Measurements from ENCODE around the gene RPS3. TPM values are rescaled to one million over a fixed set of nuclear protein-coding genes. Genes with fewer than 3 reads are reported as not detected.

The RPS3 gene
- polyA plus RNA-seq, 1 experiment, result 3,005 TPM

GRCh38 chr11:75442161-75442885, 43.0 kb downstream of the RPS3 start:
- no peak for DNase-seq (ENCODE audit: low read depth)
- POLR2A ChIA-PET, result no interaction called here
- no peak overlapping the region for H3K4me3 ChIP-seq (ENCODE audit: low read depth, low read length)
- H3K36me3 ChIP-seq (ENCODE audit: control insufficient read depth, insufficient read depth, low read length), result no peaks in the 10 kb centered on the region
- H3K27me3 ChIP-seq (ENCODE audit: control insufficient read depth, insufficient read depth, low read length), result no peaks in the 10 kb centered on the region; the same call in 1 of the 2 replicates
- no peak for TF ChIP-seq CTCF (IDR thresholded peaks at IDR 0.05; ENCODE audit: insufficient read depth, low read depth, low read length)
- CTCF ChIA-PET, result interaction anchor here (1.5 to 5.8 kb wide), 3 partner anchors 34 to 89 kb away, joined by 4 to 168 read pairs (median 25); partner anchors contain the start of gene GDPD5

GRCh38 chr11:75443043-75443442, 43.7 kb downstream of the RPS3 start:
- ChIA-PET POLR2A (no interaction called here), CTCF (interaction anchor here (1.5 to 5.8 kb wide), 3 partner anchors 35 to 88 kb away, joined by 4 to 168 read pairs (median 25); partner anchors contain the start of gene GDPD5)
- DNase-seq (ENCODE audit: low read depth), result no peak
- Histone ChIP-seq H3K4me3 (ENCODE audit: low read depth, low read length) (no peak overlapping the region), H3K27me3 (ENCODE audit: control insufficient read depth, insufficient read depth, low read length) (no peaks in the 10 kb centered on the region; the same call in 1 of the 2 replicates), H3K36me3 (ENCODE audit: control insufficient read depth, insufficient read depth, low read length) (no peaks in the 10 kb centered on the region)
- no peak for TF ChIP-seq CTCF (IDR thresholded peaks at IDR 0.05; ENCODE audit: insufficient read depth, low read depth, low read length)

- Histone ChIP-seq H3K27me3 (ENCODE audit: control insufficient read depth, insufficient read depth, low read length) (no peaks in the 10 kb centered on the region; the same call in 1 of the 2 replicates), H3K4me3 (ENCODE audit: low read depth, low read length) (no peak overlapping the region), H3K36me3 (ENCODE audit: control insufficient read depth, insufficient read depth, low read length) (no peaks in the 10 kb centered on the region)
- TF ChIP-seq CTCF (IDR thresholded peaks at IDR 0.05; ENCODE audit: insufficient read depth, low read depth, low read length), result peak; percentile 93
- CTCF ChIA-PET, result interaction anchor here (0.6 to 5.8 kb wide), 37 partner anchors 8 to 131 kb away, joined by 3 to 168 read pairs (median 4); partner anchors contain the start of genes GDPD5 and KLHL35
- no peak for DNase-seq (ENCODE audit: low read depth)
- POLR2A ChIA-PET, result no interaction called here
Observed at GRCh38 chr11:75445315-75445953, 46.1 kb downstream of the RPS3 start.

- DNase-seq (ENCODE audit: low read depth), result no peak
- H3K36me3 ChIP-seq (ENCODE audit: control insufficient read depth, insufficient read depth, low read length), result no peaks in the 10 kb centered on the region
- H3K4me3 ChIP-seq (ENCODE audit: low read depth, low read length), result no peak overlapping the region
- ChIA-PET POLR2A (no interaction called here), CTCF (interaction anchor here (3.4 to 5.8 kb wide), 2 partner anchors 14 to 84 kb away, joined by 27 to 168 read pairs; partner anchors contain the start of gene KLHL35)
- no peaks in the 10 kb centered on the region; the same call in 1 of the 2 replicates for H3K27me3 ChIP-seq (ENCODE audit: control insufficient read depth, insufficient read depth, low read length)
- TF ChIP-seq CTCF (IDR thresholded peaks at IDR 0.05; ENCODE audit: insufficient read depth, low read depth, low read length), result no peak
Observed at GRCh38 chr11:75447415-75447814, 48.1 kb downstream of the RPS3 start.

GRCh38 chr11:75449271-75449670, 50.0 kb downstream of the RPS3 start:
- no peak for DNase-seq (ENCODE audit: low read depth)
- H3K36me3 ChIP-seq (ENCODE audit: control insufficient read depth, insufficient read depth, low read length), result no peaks in the 10 kb centered on the region
- TF ChIP-seq CTCF (IDR thresholded peaks at IDR 0.05; ENCODE audit: insufficient read depth, low read depth, low read length), result no peak
- ChIA-PET CTCF (interaction anchor here (3.3 to 7.3 kb wide), 2 partner anchors 74 to 83 kb away, joined by 9 to 56 read pairs; no protein-coding TSS in a partner anchor), POLR2A (no interaction called here)
- H3K27me3 ChIP-seq (ENCODE audit: control insufficient read depth, insufficient read depth, low read length), result no peaks in the 10 kb centered on the region; the same call in 1 of the 2 replicates
- no peak overlapping the region for H3K4me3 ChIP-seq (ENCODE audit: low read depth, low read length)

Data from BJ (cell line).